ENCODE measurements around the gene GPR39.

GPR39 gene

GRCh38 chr2:132437852-132438669 lies 21.5 kb downstream of the GPR39 start:
- Histone ChIP-seq H2AFZ (ENCODE audit: low read depth) (no peak overlapping the region), H3K27me3 (ENCODE audit: insufficient read depth, low read depth) (no peaks in the 10 kb centered on the region), H3K27ac (no peak overlapping the region), H3K9ac (no peak overlapping the region), H3K4me1 (ENCODE audit: low read depth, poor library complexity, severe bottlenecking) (no peaks in the 10 kb centered on the region), H3K4me2 (no peak overlapping the region), H4K20me1 (ENCODE audit: insufficient read depth) (no peaks in the 10 kb centered on the region), H3K4me3 (IDR thresholded peaks at IDR 0.05; ENCODE audit: insufficient read depth, low read depth, low read length) (no peak overlapping the region), H3K79me2 (ENCODE audit: insufficient read depth, low read depth) (no peaks in the 10 kb centered on the region), H3K36me3 (ENCODE audit: insufficient read depth) (no peaks in the 10 kb centered on the region)
- TF ChIP-seq CTCF (conservative IDR thresholded peaks at IDR 0.05; ENCODE audit: low read depth, low read length), result no peak

GRCh38 chr2:132438691-132439090 lies 22.1 kb downstream of the GPR39 start:
- H3K9ac ChIP-seq, result no peak overlapping the region
- H4K20me1 ChIP-seq (ENCODE audit: insufficient read depth), result no peaks in the 10 kb centered on the region
- H3K4me1 ChIP-seq (ENCODE audit: low read depth, poor library complexity, severe bottlenecking), result no peaks in the 10 kb centered on the region
- H2AFZ ChIP-seq (ENCODE audit: low read depth), result no peak overlapping the region
- no peak overlapping the region for H3K27ac ChIP-seq
- H3K36me3 ChIP-seq (ENCODE audit: insufficient read depth), result no peaks in the 10 kb centered on the region
- no peak for TF ChIP-seq CTCF (conservative IDR thresholded peaks at IDR 0.05; ENCODE audit: low read depth, low read length)
- no peaks in the 10 kb centered on the region for H3K27me3 ChIP-seq (ENCODE audit: insufficient read depth, low read depth)
- H3K4me2 ChIP-seq, result no peak overlapping the region
- H3K79me2 ChIP-seq (ENCODE audit: insufficient read depth, low read depth), result no peaks in the 10 kb centered on the region
- no peak overlapping the region for H3K4me3 ChIP-seq (IDR thresholded peaks at IDR 0.05; ENCODE audit: insufficient read depth, low read depth, low read length)

GRCh38 chr2:132439703-132440398 lies 23.2 kb downstream of the GPR39 start:
- Histone ChIP-seq H3K4me3 (IDR thresholded peaks at IDR 0.05; ENCODE audit: insufficient read depth, low read depth, low read length) (no peak overlapping the region), H3K27ac (no peak overlapping the region), H3K36me3 (ENCODE audit: insufficient read depth) (no peaks in the 10 kb centered on the region), H3K9ac (no peak overlapping the region), H3K27me3 (ENCODE audit: insufficient read depth, low read depth) (no peaks in the 10 kb centered on the region), H4K20me1 (ENCODE audit: insufficient read depth) (no peaks in the 10 kb centered on the region), H3K4me1 (ENCODE audit: low read depth, poor library complexity, severe bottlenecking) (no peaks in the 10 kb centered on the region), H3K79me2 (ENCODE audit: insufficient read depth, low read depth) (no peaks in the 10 kb centered on the region), H2AFZ (ENCODE audit: low read depth) (no peak overlapping the region), H3K4me2 (no peak overlapping the region)
- TF ChIP-seq CTCF (conservative IDR thresholded peaks at IDR 0.05; ENCODE audit: low read depth, low read length), result no peak

GRCh38 chr2:132441051-132441450 lies 24.4 kb downstream of the GPR39 start:
- H3K4me2 ChIP-seq, result no peak overlapping the region
- H3K27ac ChIP-seq, result no peak overlapping the region
- H3K4me3 ChIP-seq (IDR thresholded peaks at IDR 0.05; ENCODE audit: insufficient read depth, low read depth, low read length), result no peak overlapping the region
- H3K9ac ChIP-seq, result no peak overlapping the region
- no peaks in the 10 kb centered on the region for H3K79me2 ChIP-seq (ENCODE audit: insufficient read depth, low read depth)
- H3K36me3 ChIP-seq (ENCODE audit: insufficient read depth), result no peaks in the 10 kb centered on the region
- H3K27me3 ChIP-seq (ENCODE audit: insufficient read depth, low read depth), result no peaks in the 10 kb centered on the region
- no peak overlapping the region for H2AFZ ChIP-seq (ENCODE audit: low read depth)
- TF ChIP-seq CTCF (conservative IDR thresholded peaks at IDR 0.05; ENCODE audit: low read depth, low read length), result no peak
- no peaks in the 10 kb centered on the region for H4K20me1 ChIP-seq (ENCODE audit: insufficient read depth)
- no peaks in the 10 kb centered on the region for H3K4me1 ChIP-seq (ENCODE audit: low read depth, poor library complexity, severe bottlenecking)
